ENCODE data around the gene PRKCA.
A peak's percentile ranks its signal among the peaks of the same experiment; 100 is the strongest.

PRKCA gene

GRCh38 chr17:66638707-66639479, 336.5 kb downstream of the PRKCA start:
- DNase-seq, result no peak

GRCh38 chr17:66643815-66644710, 341.6 kb downstream of the PRKCA start:
- DNase-seq, result no peak

GRCh38 chr17:66645259-66645658, 342.8 kb downstream of the PRKCA start:
- no peak for DNase-seq

- no peak for DNase-seq
These were observed 345.1 kb downstream of the PRKCA start for GRCh38 chr17:66647391-66647983.

GRCh38 chr17:66649818-66650543, 347.6 kb downstream of the PRKCA start:
- DNase-seq, result no peak

- DNase-seq, result no peak
These were observed 348.1 kb downstream of the PRKCA start for GRCh38 chr17:66650544-66650877.

- DNase-seq, result no peak
These were observed 350.6 kb downstream of the PRKCA start for GRCh38 chr17:66652840-66653507.

GRCh38 chr17:66654106-66654740, 351.8 kb downstream of the PRKCA start:
- DNase-seq, result no peak

- no peak for DNase-seq
These were observed 352.4 kb downstream of the PRKCA start for GRCh38 chr17:66654764-66655163.

- no peak for DNase-seq
These were observed 353.0 kb downstream of the PRKCA start for GRCh38 chr17:66655461-66655860.

GRCh38 chr17:66655861-66656260, 353.4 kb downstream of the PRKCA start:
- peak; percentile 57 to 67 for DNase-seq

GRCh38 chr17:66661411-66662256, 359.2 kb downstream of the PRKCA start:
- no peak for DNase-seq

GRCh38 chr17:66662496-66662895, 360.1 kb downstream of the PRKCA start:
- DNase-seq, result no peak

GRCh38 chr17:66663041-66663606, 360.7 kb downstream of the PRKCA start:
- DNase-seq, result no peak

- no peak for DNase-seq
These were observed 361.9 kb downstream of the PRKCA start for GRCh38 chr17:66664336-66664735.

- no peak for DNase-seq
These were observed 362.8 kb downstream of the PRKCA start for GRCh38 chr17:66665194-66665593.

GRCh38 chr17:66667090-66667489, 364.7 kb downstream of the PRKCA start:
- DNase-seq, result no peak

GRCh38 chr17:66667491-66668030, 365.1 kb downstream of the PRKCA start:
- DNase-seq, result peak; percentile 61 to 62

GRCh38 chr17:66670206-66670605, 367.8 kb downstream of the PRKCA start:
- DNase-seq, result no peak

- DNase-seq, result no peak
These were observed 368.7 kb downstream of the PRKCA start for GRCh38 chr17:66671156-66671555.
